Cerebellar nuclear complex (tissue), 1 donor: ENCODE data around the gene RAP2B.

Experiments
- DNase-seq, 2 experiments: peaks; one replicate each; lab custom pipeline; 2025; lab: John Stamatoyannopoulos, UW

RAP2B gene

DNA sequence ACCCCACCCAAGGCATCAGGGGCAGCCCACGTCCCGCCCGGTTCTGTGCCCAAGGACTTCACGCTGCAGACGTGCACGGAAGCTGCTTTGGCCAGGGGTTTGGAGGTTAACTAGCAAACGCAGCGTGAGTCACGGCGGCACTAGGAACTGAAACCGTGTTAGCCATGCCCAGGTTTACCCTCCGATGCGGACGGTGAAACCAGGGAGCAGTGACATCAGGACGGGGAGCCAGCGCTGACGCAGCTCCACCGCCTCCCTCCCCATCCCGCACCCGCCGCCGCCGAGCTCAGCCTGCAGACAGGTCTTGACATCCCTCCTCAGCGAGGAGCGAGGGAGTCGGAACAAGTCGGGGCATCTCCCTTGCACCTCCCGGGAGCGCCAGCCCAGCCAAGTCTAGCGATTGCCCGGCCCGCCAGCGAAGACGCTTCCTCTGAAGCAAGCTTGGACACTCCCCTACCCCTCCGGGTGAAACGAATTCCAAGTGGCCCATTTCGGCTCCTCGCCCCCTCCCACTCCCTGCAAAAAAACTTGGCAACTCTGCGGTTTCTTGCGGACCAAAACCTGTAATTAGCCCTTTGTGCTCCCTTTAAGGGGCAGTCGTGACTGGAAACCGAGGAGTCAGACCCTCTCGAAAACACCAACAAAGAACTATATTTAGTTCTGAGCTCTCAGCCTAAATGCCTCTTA lies 1.4 kb upstream of the RAP2B start:
- no peak for DNase-seq

DNA sequence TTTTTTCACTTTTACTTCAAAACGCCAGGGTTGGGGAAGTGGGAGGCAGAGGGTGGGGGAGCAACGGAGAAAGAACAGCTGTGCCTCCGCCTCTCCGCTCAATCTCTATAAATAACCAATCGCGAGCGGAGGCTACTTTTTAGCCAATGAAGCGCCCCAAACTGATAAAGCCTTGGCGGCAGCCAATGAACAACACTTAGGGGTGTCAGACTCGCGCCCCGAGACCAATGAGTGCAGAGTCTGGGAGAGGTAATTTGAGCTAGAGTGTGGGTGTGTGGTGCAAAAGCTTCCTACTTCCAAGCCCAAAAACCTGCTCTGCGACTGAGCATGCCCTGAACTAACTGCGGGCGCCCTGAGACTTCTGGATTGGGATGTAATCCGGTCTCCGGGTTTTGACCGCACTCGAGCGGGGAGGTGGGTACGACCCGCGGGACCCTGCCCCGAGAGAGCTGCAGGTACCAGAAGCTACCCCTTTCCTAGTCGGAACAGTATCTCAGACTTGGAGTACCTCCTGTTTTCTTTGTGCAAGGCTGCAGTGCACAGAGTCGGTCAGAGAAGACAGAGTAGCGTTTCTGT lies 800 bp upstream of the RAP2B start:
- DNase-seq = peak in 1 of 2 experiments; percentile 38

DNA sequence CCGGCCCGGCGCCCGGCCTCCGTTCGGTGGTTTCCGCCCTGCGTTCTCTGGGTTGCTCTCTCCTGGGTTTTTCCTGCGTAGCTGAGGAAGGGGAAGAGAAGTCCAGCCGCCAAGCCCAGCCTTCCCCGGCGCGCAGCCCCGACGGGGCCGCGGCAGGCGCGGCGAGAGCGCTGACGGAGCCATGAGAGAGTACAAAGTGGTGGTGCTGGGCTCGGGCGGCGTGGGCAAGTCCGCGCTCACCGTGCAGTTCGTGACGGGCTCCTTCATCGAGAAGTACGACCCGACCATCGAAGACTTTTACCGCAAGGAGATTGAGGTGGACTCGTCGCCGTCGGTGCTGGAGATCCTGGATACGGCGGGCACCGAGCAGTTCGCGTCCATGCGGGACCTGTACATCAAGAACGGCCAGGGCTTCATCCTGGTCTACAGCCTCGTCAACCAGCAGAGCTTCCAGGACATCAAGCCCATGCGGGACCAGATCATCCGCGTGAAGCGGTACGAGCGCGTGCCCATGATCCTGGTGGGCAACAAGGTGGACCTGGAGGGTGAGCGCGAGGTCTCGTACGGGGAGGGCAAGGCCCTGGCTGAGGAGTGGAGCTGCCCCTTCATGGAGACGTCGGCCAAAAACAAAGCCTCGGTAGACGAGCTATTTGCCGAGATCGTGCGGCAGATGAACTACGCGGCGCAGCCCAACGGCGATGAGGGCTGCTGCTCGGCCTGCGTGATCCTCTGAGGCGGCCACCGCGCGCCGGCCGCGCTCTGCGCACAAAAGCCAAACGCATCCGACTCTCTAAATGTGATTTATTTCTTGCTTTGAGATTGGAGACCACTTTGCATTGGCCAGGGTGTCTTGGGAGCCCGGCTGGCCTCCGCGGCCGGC lies 727 bp downstream of the RAP2B start:
- no peak for DNase-seq

DNA sequence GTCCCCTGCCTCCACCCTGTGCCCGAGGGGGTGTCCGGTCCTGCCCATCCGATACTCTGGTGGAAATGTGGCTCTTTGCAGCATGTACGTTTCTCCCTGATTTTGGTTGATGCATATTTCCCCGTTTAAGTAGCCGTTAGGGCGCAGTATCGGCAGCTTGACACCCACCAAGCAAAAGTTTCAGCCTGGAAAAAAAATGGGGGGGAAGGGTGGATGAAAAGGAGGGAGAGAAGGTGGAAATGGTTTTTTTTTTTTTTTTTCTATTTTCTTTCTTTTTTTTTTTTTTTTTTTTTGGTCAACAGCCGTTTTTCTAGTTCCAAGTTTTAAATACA lies 1.3 kb downstream of the RAP2B start:
- no peak for DNase-seq

DNA sequence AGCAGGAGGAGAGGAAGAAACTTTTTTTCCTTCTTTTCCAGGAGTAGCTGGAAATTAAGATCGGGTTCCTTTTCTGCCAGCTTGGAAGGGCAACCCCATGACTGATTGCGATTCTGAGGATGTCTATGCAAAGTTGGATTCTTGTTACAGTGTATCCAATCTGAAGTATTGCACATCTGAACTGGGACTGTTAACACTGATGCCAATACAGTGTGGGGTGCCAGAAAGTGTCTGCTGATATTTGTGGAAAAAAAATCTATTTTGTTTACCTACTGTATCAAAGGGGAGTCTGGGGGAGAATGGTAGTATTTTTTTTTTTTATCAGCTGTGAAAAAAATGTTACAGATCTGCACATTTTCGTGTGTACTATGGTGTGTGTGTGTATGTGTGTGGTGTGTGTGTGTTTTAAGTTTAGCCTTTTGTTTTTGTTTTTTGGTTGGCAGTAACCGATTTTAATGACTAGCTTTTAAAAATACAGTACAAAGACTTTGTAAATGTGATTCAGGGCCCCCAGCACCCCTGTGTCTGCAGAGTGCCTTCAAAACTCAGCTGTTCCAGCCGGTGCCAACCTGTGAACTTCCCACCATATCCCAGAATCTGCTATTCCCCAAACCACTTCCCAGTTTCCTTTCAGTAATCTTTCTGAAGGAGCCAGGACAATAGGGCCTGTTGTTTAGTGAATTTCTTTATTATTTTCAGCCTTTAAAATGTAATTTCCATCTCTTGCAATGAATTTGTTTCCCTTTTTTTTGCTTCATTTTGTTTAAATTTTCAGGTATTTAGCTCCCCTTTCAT lies 1.9 kb downstream of the RAP2B start:
- DNase-seq = no peak

DNA sequence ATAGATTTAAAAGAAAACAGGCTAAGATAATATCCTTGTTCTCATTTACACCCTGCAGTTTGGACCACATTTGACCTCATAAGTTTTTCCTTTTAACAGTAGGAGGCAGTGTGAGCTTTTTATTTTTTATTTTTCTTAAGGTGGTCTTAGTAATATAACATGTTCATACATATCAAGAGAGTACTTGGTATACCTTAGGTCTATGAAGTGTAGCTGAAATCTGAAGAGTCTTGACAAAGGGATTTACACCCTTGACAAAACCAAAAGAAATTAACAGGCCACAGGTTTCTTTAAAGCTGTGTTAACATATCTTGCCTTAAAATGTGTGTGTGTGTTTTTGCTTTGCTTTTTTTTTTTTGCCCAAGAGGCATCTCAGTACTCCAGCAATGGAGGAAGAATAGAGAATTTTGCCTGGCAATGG lies 3.2 kb downstream of the RAP2B start:
- no peak for DNase-seq

DNA sequence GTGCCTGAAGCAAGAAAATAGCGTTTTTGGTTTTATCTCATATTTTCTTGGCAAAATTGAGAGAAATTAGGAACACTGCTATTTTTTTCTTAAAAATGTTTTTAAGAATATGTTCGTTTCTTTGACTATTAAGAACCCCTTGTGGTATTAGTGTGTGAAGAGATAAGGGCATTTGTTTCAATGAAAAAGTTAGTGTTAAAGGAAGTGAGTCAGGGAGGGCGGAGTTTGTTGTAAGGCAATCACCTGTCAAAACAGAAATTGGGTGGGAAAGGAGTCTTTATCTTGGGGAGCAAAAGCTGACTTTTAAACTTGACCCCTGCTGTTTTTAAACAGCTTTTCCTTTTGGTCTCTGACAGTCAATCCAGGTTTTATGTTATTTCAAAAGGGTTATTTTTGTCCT lies 4.2 kb downstream of the RAP2B start:
- no peak for DNase-seq

DNA sequence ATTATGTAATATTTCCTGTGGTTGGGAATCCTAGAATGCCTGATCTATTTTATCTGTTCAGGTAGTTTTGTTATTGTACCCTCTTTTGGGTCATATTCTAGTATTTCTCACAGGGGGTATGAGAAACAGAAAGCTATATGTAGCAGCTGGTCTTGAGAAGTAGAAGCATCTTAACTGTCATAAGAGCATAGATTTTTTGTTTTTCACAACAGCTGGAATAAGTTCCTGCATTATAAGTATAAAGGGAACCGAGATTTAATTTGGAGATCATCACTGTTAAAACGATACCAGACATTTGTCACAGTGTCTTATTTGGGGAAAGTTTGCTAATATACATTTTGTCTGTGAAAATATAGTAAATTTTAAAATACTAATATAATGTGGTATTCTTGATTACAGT lies 4.8 kb downstream of the RAP2B start:
- no peak for DNase-seq

DNA sequence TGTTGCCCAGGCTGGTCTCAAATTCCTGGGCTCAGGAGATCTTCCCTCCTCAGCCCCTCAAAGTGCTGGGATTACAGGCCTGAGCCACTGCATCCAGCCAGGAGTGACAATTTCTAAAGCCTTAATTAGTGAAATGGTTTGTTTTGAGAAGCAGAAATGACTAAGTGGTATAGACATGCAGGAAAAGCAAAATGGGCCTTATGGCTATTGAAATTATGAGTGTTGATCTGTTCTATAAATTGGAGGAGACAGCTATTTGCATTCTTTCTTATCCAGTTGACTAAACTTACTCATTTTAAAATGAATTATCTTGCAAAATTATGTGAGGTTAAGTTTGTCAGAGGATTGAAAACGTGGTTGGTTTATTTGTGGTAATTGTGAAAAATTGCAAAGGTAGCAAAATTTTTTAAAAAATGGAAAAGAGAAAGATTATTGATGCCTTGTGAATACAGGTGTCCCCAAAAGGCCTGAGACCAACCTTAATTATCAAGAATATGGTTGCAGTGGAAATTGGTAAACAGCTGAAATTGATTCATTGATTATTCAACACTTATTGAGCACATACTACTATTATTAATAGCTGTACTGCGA lies 7.9 kb downstream of the RAP2B start:
- no peak for DNase-seq

DNA sequence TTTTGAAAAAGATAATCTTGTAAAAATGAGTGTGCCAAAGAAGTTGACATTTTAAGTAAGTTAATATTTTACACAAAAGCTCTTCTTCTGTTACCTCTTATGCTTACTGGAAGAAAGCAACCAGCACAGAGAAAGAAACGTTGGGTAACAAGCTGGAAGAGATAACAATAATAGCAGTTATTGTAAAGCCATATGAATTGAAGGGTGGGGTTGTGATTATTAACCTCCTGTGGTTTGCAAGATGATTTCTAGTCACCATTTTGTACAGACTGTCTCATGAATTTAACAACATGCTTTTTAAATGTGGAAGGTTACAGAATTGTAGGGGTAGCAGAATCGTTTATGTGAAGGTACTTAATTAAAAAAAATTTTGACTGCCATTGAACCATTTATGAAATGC lies 9.2 kb downstream of the RAP2B start:
- DNase-seq = no peak

DNA sequence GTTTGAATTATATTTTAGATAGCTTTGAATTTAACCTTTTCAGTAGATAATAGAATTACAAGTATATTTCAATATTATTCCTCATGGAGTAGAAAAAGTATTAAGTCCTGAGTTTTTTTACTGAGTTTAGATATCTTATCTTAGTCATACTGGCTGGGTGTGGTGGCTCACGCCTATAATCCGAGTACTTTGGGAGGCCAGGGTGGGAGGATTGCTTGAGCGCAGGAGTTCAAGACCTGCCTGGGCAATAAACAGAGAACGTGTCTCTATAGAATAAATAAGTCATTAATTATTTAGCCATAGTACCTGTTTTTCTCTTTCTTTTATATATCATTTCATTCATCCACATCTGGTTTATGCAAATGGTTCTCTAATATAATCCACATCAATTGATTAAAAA lies 9.9 kb downstream of the RAP2B start:
- no peak for DNase-seq

DNA sequence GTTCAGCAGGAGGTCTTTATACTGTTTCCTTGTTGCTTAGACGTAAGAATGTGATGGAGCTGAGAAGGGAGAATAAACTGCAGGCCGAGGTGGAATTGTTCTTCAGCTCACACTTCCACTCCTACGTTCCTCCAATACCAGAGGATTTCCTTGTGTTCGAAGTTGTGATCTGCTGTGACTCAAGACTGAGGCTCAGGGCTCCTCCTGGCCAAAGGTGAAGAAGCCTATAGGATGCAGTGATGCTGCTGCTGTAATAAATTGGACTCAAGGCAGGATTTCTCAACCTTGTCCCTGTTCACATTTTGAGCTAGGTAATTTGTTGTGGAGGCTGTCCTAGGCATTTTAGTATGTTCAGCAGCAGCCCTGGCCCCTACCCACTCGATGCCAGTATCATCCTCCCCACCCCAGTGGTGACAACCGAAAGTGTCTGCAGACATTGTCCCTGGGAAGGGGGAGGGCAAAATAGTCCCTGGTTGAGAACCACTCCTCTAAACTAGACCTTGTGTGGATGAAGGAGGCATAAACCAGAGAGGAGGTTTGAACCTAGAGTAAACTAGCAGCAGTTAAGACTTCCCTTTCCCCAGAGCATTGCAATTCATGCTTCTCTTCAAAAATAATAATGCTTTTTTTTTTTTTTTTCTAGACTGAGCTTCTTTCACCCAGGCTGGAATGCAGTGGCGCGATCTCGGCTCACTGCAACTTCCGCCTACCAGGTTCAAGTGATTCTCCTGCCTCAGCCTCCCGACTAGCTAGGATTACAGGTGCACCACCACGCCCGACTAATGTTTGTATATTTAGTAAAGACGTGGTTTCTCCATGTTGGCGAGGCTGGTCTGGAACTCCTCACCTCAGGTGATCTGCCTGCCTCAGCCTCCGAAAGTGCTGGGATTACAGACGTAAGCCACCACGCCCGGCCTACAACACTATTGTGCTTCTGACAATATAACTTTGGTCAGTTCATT lies 11.1 kb downstream of the RAP2B start:
- no peak for DNase-seq

DNA sequence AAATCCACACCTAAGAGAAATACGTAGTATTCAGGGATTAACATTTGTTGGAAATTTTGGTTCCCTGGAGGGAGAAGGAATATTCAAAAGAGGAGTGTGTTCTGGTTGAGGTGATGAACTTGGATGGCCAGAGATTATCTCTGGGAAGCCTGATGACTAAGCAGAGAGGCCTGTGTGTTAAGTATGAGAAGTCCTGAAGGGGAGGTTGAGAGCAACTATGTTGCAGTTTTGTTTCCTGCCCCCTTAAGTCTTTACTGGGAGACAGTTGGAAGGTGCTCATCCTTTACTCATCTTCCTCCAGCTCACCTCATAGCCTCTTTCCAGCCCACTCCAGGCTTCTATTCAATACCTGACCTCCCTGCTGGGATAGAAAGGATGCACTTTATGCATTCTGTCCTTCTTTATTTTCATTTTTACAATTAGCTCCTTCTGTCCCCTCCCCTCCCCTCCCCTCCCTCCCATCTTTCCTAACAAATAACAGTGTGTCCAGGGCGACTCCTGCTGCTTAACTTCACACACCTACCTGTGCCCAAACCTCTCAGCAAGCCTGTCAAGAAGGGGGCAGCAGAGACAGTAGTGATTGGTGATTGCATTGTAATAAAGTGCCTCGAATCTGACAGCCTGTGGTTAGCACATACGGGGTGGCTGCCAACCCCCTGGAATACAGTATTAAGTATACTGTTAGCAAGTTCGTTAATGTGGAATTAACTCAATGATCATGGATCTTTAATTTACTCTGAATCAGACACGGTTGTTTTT lies 11.9 kb downstream of the RAP2B start:
- no peak for DNase-seq

DNA sequence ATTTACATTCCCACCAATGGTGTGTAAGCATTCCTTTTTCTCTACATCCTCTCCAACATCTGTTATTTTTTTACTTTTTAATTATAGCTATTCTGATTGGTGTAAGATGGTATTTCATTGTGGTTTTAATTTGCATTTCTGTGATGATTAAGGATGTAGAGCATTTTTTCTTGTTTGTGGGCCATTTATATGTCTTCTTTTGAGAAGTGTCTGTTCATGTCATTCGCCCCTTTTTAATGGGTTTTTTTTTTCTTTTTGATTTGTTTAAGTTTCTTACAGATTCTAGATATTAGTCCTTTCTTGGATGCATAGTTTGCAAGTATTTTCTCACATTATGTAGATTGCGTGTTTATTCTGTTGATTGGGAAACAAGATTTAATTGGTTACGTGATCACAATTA lies 14.2 kb downstream of the RAP2B start:
- DNase-seq = no peak

DNA sequence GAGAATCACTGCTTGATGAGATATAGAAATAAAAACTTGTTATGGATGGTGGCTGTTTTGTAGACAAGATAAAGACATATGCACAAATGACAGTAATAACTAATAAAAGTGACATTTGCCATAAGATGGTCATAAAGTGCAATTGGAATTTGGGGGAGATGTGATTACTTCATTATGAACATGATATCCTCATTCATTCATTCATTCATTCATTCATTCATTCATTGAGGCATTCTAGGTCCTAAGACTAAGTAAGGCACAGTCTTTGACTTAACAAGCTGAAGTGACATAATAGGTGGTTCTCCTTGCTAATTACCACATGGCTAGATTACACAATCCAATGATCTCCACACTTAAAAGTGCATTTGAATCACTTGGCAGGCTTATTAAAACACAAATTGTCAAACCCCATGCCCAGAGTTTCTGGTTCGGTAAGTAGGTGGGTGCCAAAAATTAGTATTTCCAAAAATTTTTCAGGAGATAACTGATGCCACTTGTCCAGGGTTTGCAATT lies 18.9 kb downstream of the RAP2B start:
- no peak for DNase-seq

DNA sequence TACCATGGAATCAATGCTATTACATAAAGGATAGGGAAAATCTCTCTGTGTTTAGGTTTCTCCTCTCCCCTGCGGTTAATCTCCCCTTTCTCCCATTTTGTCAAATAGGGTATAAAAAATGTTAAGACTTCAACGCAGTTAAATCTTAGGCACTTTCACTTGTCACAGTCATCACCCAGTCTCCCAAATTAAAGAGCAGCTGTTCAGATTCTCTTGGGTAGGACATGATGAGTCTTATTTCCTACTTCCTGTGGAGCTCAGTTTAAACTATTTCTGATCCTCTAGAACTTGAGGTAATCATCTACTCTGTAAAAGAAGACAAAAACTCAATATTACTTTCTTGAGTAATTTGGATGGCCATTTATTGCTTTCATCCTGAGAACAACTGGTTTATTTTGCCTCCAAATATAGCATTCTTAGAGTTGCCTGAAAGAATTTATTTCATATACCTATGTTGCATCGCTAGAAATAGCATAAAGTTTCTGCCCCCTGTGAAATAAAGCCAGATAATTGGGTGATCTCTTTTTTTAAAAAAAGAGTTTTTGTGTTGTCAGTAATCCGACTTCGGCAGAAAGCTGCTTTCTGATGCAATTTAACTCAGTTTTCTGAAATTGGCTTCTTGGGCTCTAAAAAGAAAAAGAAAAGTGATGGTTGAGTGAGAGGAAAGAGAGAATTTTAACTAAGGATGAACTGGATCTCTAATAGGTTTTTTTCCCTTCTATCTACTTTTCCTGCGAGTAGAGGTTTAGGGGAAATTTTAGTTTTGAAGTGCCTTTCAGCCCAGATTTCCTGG lies 20.7 kb downstream of the RAP2B start:
- DNase-seq = no peak

DNA sequence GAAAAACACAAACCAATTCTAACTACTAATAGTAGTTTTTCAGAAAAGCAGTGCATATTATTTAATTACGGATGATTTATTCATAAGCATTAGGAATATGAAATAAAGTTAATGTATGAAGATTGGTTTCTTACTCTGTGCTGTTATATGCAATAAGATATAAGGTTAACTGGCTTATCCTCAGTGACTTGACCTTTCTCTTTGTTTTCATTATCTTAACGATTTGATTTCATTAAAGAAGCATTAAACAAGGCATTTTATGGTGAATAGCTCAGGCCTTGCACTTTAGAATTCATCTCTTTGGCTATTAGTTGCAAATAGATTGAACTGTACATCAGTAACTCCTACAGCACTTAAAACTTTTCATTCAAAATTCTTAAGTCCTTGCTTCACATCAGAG lies 28.9 kb downstream of the RAP2B start:
- DNase-seq = no peak

DNA sequence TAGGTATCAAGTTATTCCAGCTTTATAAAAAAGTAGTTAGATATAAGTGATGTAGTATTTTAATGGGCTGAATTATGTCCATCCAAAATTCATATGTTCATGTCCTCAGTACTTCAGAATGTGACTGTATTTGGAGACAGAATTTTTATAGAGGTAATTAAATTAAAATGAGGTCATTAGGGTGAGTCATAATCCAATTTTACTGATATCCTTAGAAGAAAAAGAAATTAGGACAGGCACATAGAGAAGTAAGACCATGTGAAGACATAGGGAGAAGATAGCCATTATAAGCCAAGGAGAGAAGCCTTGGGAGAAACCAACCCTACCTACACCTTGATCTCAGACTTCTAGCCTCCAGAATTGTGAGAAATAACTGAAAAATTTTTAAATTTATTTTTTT lies 30.3 kb downstream of the RAP2B start:
- DNase-seq = no peak
